H9 (cell line): ENCODE results near the gene PLP2. TPM values are rescaled to one million over a fixed set of nuclear protein-coding genes. Genes with fewer than 3 reads are reported as not detected.

Experiments used
- DNase-seq: peaks from one replicate; pipeline ENCODE4 v3.0.0-alpha.2; 2017
- H2AFZ ChIP-seq: one replicate; pipeline ENCODE4 v1.6.1; 2013; ENCODE audit warnings: mild to moderate bottlenecking, low read length, control low read depth, moderate library complexity
- H2AK5ac ChIP-seq: 2 replicates; pipeline ENCODE4 v1.6.1; 2013; ENCODE audit warnings: low read length, control low read depth, mixed read lengths; ENCODE audit not compliant: insufficient read length
- H2BK120ac ChIP-seq: one replicate; pipeline ENCODE4 v1.6.1; 2013; ENCODE audit warnings: low read depth, mild to moderate bottlenecking, low read length, control low read depth, inconsistent platforms; ENCODE audit not compliant: poor library complexity, severe bottlenecking
- H2BK12ac ChIP-seq: 2 replicates; pipeline ENCODE4 v1.6.1; 2013; ENCODE audit warnings: low read length, control low read depth, mixed read lengths, low read depth; ENCODE audit not compliant: insufficient read length
- H2BK15ac ChIP-seq: 2 replicates; pipeline ENCODE4 v1.6.1; 2013; ENCODE audit warnings: low read depth, low read length, control low read depth
- H2BK20ac ChIP-seq: one replicate; pipeline ENCODE4 v1.6.1; 2013; ENCODE audit warnings: low read depth, mild to moderate bottlenecking, low read length, control low read depth, inconsistent platforms; ENCODE audit not compliant: poor library complexity, severe bottlenecking
- H2BK5ac ChIP-seq: 2 replicates; pipeline ENCODE4 v1.6.1; 2013; ENCODE audit warnings: low read length, control low read depth, mixed read lengths; ENCODE audit not compliant: insufficient read length
- H3K14ac ChIP-seq: 2 replicates; pipeline ENCODE4 v1.6.1; 2013; ENCODE audit warnings: low read length, control low read depth; ENCODE audit not compliant: insufficient read depth
- H3K18ac ChIP-seq: 2 replicates; pipeline ENCODE4 v1.6.1; 2013; ENCODE audit warnings: low read depth, mild to moderate bottlenecking, mixed read lengths, low read length, control low read depth; ENCODE audit not compliant: insufficient read length
- H3K23ac ChIP-seq: 2 replicates; pipeline ENCODE4 v1.6.1; 2013; ENCODE audit warnings: low read length, control low read depth, mixed read lengths, low read depth; ENCODE audit not compliant: insufficient read length
- H3K23me2 ChIP-seq: 2 replicates; pipeline ENCODE4 v1.6.1; 2013; ENCODE audit warnings: low read depth, mild to moderate bottlenecking, mixed read lengths, low read length, control low read depth; ENCODE audit not compliant: insufficient read length, poor library complexity, severe bottlenecking
- H3K27ac ChIP-seq: 2 replicates; pipeline ENCODE4 v1.5.1; 2013; ENCODE audit warnings: low read length, control low read depth, mixed read lengths, low read depth; ENCODE audit not compliant: insufficient read length
- H3K27me3 ChIP-seq: 2 replicates; pipeline ENCODE4 v1.6.1; 2013; ENCODE audit warnings: low read length, control low read depth, inconsistent platforms; ENCODE audit not compliant: insufficient read depth
- H3K4ac ChIP-seq: 2 replicates; pipeline ENCODE4 v1.6.1; 2013; ENCODE audit warnings: low read depth, mild to moderate bottlenecking, control low read depth, inconsistent platforms, low read length, moderate library complexity
- H3K4me1 ChIP-seq: 2 replicates; pipeline ENCODE4 v1.6.1; 2013; ENCODE audit warnings: low read length, control low read depth, inconsistent platforms; ENCODE audit not compliant: insufficient read depth
- H3K4me2 ChIP-seq: 2 replicates; pipeline ENCODE4 v1.6.1; 2013; ENCODE audit warnings: low read length, control low read depth, mixed read lengths; ENCODE audit not compliant: insufficient read length, insufficient read depth
- H3K56ac ChIP-seq: 2 replicates; pipeline ENCODE4 v1.6.1; 2013; ENCODE audit warnings: low read depth, mild to moderate bottlenecking, mixed read lengths, low read length, control low read depth; ENCODE audit not compliant: insufficient read length
- H3K79me1 ChIP-seq: 2 replicates; pipeline ENCODE4 v1.6.1; 2013; ENCODE audit warnings: low read depth, mild to moderate bottlenecking, moderate library complexity, low read length, control low read depth, inconsistent platforms; ENCODE audit not compliant: insufficient read depth, poor library complexity, severe bottlenecking
- H3K79me2 ChIP-seq: 2 replicates; pipeline ENCODE4 v1.6.1; 2013; ENCODE audit warnings: low read length, control low read depth, inconsistent platforms; ENCODE audit not compliant: insufficient read depth
- H3K9ac ChIP-seq: 2 replicates; pipeline ENCODE4 v1.6.1; 2013; ENCODE audit warnings: low read length, control low read depth, mixed read lengths; ENCODE audit not compliant: insufficient read length; ENCODE audit errors: extremely low read depth
- H3K9me3 ChIP-seq: one replicate; pipeline ENCODE4 v1.6.1; 2013; ENCODE audit warnings: low read depth, low read length, inconsistent platforms; ENCODE audit not compliant: control insufficient read depth
- H3T11ph ChIP-seq: one replicate; pipeline ENCODE4 v1.6.1; 2013; ENCODE audit warnings: mild to moderate bottlenecking, low read length, control low read depth, inconsistent platforms
- H4K20me1 ChIP-seq: one replicate; pipeline ENCODE4 v1.6.1; 2013; ENCODE audit not compliant: control insufficient read depth, insufficient read length, insufficient read depth
- H4K5ac ChIP-seq: 2 replicates; pipeline ENCODE4 v1.6.1; 2013; ENCODE audit warnings: low read depth, mild to moderate bottlenecking, mixed read lengths, low read length, control low read depth; ENCODE audit not compliant: insufficient read length
- H4K8ac ChIP-seq: replicated peaks from 2 replicates; pipeline ENCODE4 v1.6.1; 2013; ENCODE audit warnings: low read length, control low read depth, mixed read lengths, low read depth; ENCODE audit not compliant: insufficient read length
- H4K91ac ChIP-seq: 2 replicates; pipeline ENCODE4 v1.6.1; 2013; ENCODE audit warnings: low read depth, mild to moderate bottlenecking, moderate library complexity, mixed read lengths, low read length, control low read depth; ENCODE audit not compliant: insufficient read length
- H3K27ac Mint-ChIP-seq, 3 experiments: 2 replicates in 2 of 3; 3 replicates in 1 of 3; pipeline ENCODE4 v1.8.0; 2020 to 2021; ENCODE audit warnings: mixed read lengths in 3 of 3, mild to moderate bottlenecking in 1 of 3, moderate library complexity in 1 of 3
- H3K27me3 Mint-ChIP-seq: 2 replicates; pipeline ENCODE4 v1.8.0; 2021; ENCODE audit warnings: low read depth, mild to moderate bottlenecking, moderate library complexity, mixed read lengths
- H3K36me3 Mint-ChIP-seq, 3 experiments: 2 replicates in 2 of 3; 3 replicates in 1 of 3; pipeline ENCODE4 v1.8.0; 2020 to 2021; ENCODE audit warnings: low read depth in 3 of 3, mixed read lengths in 3 of 3; ENCODE audit not compliant: insufficient read depth in 1 of 3
- H3K4me1 Mint-ChIP-seq, 2 experiments: 2 replicates each; pipeline ENCODE4 v1.8.0; 2020; ENCODE audit warnings: mixed read lengths in 2 of 2
- H3K4me3 Mint-ChIP-seq, 2 experiments: 2 replicates in 1 of 2; 3 replicates in 1 of 2; pipeline ENCODE4 v1.8.0; 2020 to 2021; ENCODE audit warnings: mild to moderate bottlenecking in 2 of 2, mixed read lengths in 2 of 2, moderate library complexity in 1 of 2
- H3K9me3 Mint-ChIP-seq, 2 experiments: 2 replicates in 1 of 2; 3 replicates in 1 of 2; pipeline ENCODE4 v1.8.0; 2020; ENCODE audit warnings: mild to moderate bottlenecking in 2 of 2, mixed read lengths in 2 of 2, moderate library complexity in 1 of 2
- WGBS: extraction: QIAGEN DNeasy Blood & Tissue Kit; methylation state at CpG from one replicate; pipeline ENCODE4 v1.1.7; 2013; ENCODE audit warnings: missing lambda C conversion rate, low lambda C conversion rate, mixed read lengths; ENCODE audit not compliant: insufficient read length; ENCODE audit errors: extremely low coverage; 5-methylcytosine and 5-hydroxymethylcytosine counted together
- total RNA-seq: library from RNA; stranded (reverse); gene quantifications from 2 replicates; pipeline ENCODE4 v1.2.1, GENCODE V29; 2021
- TF ChIP-seq, protein P1 (sequence below): fragments of 200-600 bp; sonication (generic); conservative IDR thresholded peaks from 3 replicates; pipeline ENCODE4 v1.8.0; 2021; ENCODE audit warnings: antibody characterized with exemption, mild to moderate bottlenecking

PLP2 gene
- total RNA-seq, 1 experiment from 2014 or later: 11.7 TPM

DNA sequence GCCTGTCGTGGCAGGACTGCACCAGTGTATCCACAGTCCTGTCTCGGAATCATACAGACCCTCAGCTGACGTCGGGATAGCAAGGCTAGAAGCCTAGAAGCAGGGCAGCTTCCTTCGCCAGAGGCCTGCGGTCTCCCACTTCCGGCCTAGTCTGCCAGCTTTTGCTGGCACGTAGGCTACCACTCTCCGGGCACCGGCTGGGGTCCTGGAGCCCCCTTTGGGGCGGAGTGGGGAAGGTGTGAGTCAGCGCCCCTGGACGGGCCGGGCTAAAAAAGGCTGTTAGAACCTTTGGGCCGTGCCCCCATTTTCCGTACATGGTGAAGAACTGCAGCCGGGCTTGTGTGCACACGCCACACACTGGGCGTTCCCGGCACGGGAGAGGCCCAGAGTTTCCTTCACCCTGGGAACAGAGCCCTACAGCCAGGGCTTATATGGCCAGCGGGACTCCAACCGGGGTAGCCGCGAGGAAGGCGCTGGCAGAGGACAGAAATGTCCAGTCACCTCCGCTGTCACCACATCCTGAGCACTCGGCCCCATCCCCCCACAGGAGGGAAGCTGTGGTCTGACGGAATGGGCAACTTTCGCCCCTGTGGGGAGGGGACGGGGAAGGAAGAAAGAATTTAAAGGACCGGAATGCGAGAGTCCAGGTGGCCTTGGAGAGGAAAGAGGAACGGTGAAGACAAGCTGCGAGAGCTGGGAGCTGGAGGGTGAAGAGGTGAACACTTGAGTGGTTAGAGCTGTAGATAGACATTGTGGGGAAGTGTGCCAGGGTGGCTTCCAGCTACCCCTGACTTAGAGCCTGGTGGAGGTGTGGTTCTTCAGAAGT lies 4.6 kb upstream of the PLP2 start:
- H2AFZ ChIP-seq: no peak overlapping the region
- Mint-ChIP-seq H3K27ac (no peak overlapping the region), H3K4me1 (peaks cover 9 to 25% of the 10 kb centered on the region in 2 experiments), H3K27me3 (peaks cover 44% of the 10 kb centered on the region), H3K4me3 (peak overlapping the region; percentile 53 to 73), H3K9me3 (peaks cover 55 to 66% of the 10 kb centered on the region in 2 experiments), H3K36me3 (peaks cover 0 to 8% (median 4%) of the 10 kb centered on the region in 3 experiments; a peak in 3 of 7 replicates)
- no peak overlapping the region for H2BK120ac ChIP-seq
- H3K27me3 ChIP-seq: no peaks in the 10 kb centered on the region; the same call in 1 of the 2 replicates
- H3K27ac ChIP-seq: no peak overlapping the region
- H3K9ac ChIP-seq: no peak overlapping the region
- TF ChIP-seq, protein P1, sequence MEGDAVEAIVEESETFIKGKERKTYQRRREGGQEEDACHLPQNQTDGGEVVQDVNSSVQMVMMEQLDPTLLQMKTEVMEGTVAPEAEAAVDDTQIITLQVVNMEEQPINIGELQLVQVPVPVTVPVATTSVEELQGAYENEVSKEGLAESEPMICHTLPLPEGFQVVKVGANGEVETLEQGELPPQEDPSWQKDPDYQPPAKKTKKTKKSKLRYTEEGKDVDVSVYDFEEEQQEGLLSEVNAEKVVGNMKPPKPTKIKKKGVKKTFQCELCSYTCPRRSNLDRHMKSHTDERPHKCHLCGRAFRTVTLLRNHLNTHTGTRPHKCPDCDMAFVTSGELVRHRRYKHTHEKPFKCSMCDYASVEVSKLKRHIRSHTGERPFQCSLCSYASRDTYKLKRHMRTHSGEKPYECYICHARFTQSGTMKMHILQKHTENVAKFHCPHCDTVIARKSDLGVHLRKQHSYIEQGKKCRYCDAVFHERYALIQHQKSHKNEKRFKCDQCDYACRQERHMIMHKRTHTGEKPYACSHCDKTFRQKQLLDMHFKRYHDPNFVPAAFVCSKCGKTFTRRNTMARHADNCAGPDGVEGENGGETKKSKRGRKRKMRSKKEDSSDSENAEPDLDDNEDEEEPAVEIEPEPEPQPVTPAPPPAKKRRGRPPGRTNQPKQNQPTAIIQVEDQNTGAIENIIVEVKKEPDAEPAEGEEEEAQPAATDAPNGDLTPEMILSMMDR: no peak
- no peak for DNase-seq
- no peak overlapping the region for H2AK5ac ChIP-seq
- no peak overlapping the region for H3K4ac ChIP-seq
- no peak overlapping the region for H2BK5ac ChIP-seq
- H4K20me1 ChIP-seq: no peaks in the 10 kb centered on the region
- H4K5ac ChIP-seq: no peak overlapping the region
- no CpG with 5 or more reads among the region's 35 CpGs for WGBS
- H3K79me1 ChIP-seq: no peaks in the 10 kb centered on the region
- H2BK20ac ChIP-seq: no peak overlapping the region
- H2BK12ac ChIP-seq: no peak overlapping the region
- H3K23me2 ChIP-seq: peaks cover 19% of the 10 kb centered on the region
- H3K4me2 ChIP-seq: peak overlapping the region; percentile 87
- no peak overlapping the region for H3T11ph ChIP-seq
- no peaks in the 10 kb centered on the region for H3K4me1 ChIP-seq
- H3K79me2 ChIP-seq: no peaks in the 10 kb centered on the region
- no peak overlapping the region for H4K91ac ChIP-seq
- H3K56ac ChIP-seq: no peak overlapping the region
- H3K9me3 ChIP-seq: peaks cover 12% of the 10 kb centered on the region
- H3K23ac ChIP-seq: no peak overlapping the region
- no peak overlapping the region for H4K8ac ChIP-seq
- no peak overlapping the region for H3K18ac ChIP-seq
- no peak overlapping the region for H2BK15ac ChIP-seq
- no peak overlapping the region for H3K14ac ChIP-seq
